A549 (cell line): Measurements from ENCODE around the gene HDLBP. TPM values are rescaled to one million over a fixed set of nuclear protein-coding genes. Genes with fewer than 3 reads are reported as not detected.

Experiments used
- ATAC-seq, 2 experiments: fragments of 200-7000 bp in 1 of 2; fragments of >200 bp in 1 of 2; cut with Nextera tagmentation in 1 of 2; cut with Tn5 transposase in 1 of 2; 3 replicates each; pipeline versions ENCODE4 v1.8.0 to v1.9.1; 2018 to 2020; ENCODE audit warnings: mild to moderate bottlenecking in 1 of 2, moderate library complexity in 1 of 2
- CTCF ChIA-PET: fragments of 300-600 bp; sonication (Branson Sonifier 250); formaldehyde crosslinking; extraction: SDS; loops from one replicate; lab custom pipeline; 2021; ENCODE audit warnings: antibody characterized with exemption, inconsistent platforms; lab: Yijun Ruan, JAX
- POLR2A ChIA-PET: fragments of 350-600 bp; formaldehyde crosslinking; extraction: SDS; loops from one replicate; lab custom pipeline; 2021; ENCODE audit warnings: antibody characterized with exemption, inconsistent platforms; lab: Yijun Ruan, JAX
- DNase-seq, 2 experiments: peaks; one replicate each; pipeline versions ENCODE4 v3.0.0 to v3.0.0-alpha.2; 2011 to 2016; ENCODE audit warnings: low read depth in 1 of 2, low spot score in 1 of 2
- FAIRE-seq: peaks from 2 replicates; lab custom pipeline; 2011; peaks lifted over from hg19 to GRCh38; lab: Jason Lieb, UNC
- H3K27ac ChIP-seq, 2 experiments: fragments of >200 bp; sonication (Bioruptor Twin); formaldehyde crosslinking; 3 replicates each; pipeline ENCODE4 v1.5.1; 2016 to 2017
- H3K4me1 ChIP-seq: fragments of >200 bp; sonication (Bioruptor Twin); formaldehyde crosslinking; 3 replicates; pipeline ENCODE4 v1.6.1; 2016
- H3K4me2 ChIP-seq: fragments of >200 bp; sonication (Bioruptor Twin); formaldehyde crosslinking; 3 replicates; pipeline ENCODE4 v1.6.1; 2016
- H3K4me3 ChIP-seq: fragments of >200 bp; sonication (Bioruptor Twin); formaldehyde crosslinking; 3 replicates; pipeline ENCODE4 v1.5.1; 2016
- H3K9me3 ChIP-seq: fragments of >200 bp; sonication (Bioruptor Twin); formaldehyde crosslinking; 3 replicates; pipeline ENCODE4 v1.6.1; 2016
- BHLHE40 ChIP-seq: IDR thresholded peaks from 2 replicates; pipeline ENCODE4 v1.6.1; 2012; ENCODE audit warnings: low read depth, low read length, inconsistent platforms
- CBX8 ChIP-seq: fragments of 200-600 bp; sonication (generic); IDR thresholded peaks from 2 replicates; pipeline ENCODE4 v1.6.1; 2016
- CHD2 ChIP-seq: fragments of 150-350 bp; IDR thresholded peaks from 2 replicates; pipeline ENCODE4 v1.6.1; 2014; ENCODE audit warnings: low read length; ENCODE audit not compliant: partially characterized antibody
- EHF ChIP-seq: fragments of 250-450 bp; sonication (Bioruptor Pico); IDR thresholded peaks from 2 replicates; pipeline ENCODE4 v1.5.0; 2020; ENCODE audit warnings: mild to moderate bottlenecking
- ESRRA ChIP-seq: fragments of 150-350 bp; IDR thresholded peaks from 2 replicates; pipeline ENCODE4 v1.6.1; 2014; ENCODE audit warnings: mild to moderate bottlenecking, low read length, borderline replicate concordance
- HOXA7 ChIP-seq: fragments of 250-450 bp; sonication (Bioruptor Pico); IDR thresholded peaks from 2 replicates; pipeline ENCODE4 v1.5.0; 2020; ENCODE audit warnings: mild to moderate bottlenecking, moderate library complexity
- MAFK ChIP-seq: fragments of 450-650 bp; IDR thresholded peaks from 2 replicates; pipeline ENCODE4 v1.6.1; 2014; ENCODE audit not compliant: partially characterized antibody
- MAZ ChIP-seq: fragments of 150-350 bp; IDR thresholded peaks from 2 replicates; pipeline ENCODE4 v1.6.1; 2014; ENCODE audit warnings: antibody characterized with exemption, low read depth, low read length, borderline replicate concordance
- RARB ChIP-seq: fragments of 250-450 bp; sonication (Bioruptor Pico); IDR thresholded peaks from 2 replicates; pipeline ENCODE4 v1.8.0; 2021; ENCODE audit warnings: mild to moderate bottlenecking, moderate library complexity
- RCOR1 ChIP-seq: fragments of 150-350 bp; IDR thresholded peaks from 2 replicates; pipeline ENCODE4 v1.6.1; 2014; ENCODE audit warnings: antibody characterized with exemption, low read length, low read depth
- RFX5 ChIP-seq: fragments of 450-650 bp; IDR thresholded peaks from 2 replicates; pipeline ENCODE4 v1.7.1; 2014; ENCODE audit warnings: antibody characterized with exemption, mild to moderate bottlenecking, moderate library complexity
- RNF2 ChIP-seq: fragments of 200-600 bp; sonication (generic); IDR thresholded peaks from 2 replicates; pipeline ENCODE4 v1.6.1; 2016; ENCODE audit warnings: low read depth, mild to moderate bottlenecking, antibody characterized with exemption, moderate library complexity, borderline replicate concordance
- SMC3 ChIP-seq: fragments of >200 bp; sonication (Bioruptor Twin); formaldehyde crosslinking; IDR thresholded peaks from 3 replicates; pipeline ENCODE4 v1.6.1; 2018; ENCODE audit warnings: inconsistent platforms
- SREBF2 ChIP-seq: fragments of 450-650 bp; IDR thresholded peaks from 2 replicates; pipeline ENCODE4 v1.6.1; 2014; ENCODE audit warnings: mild to moderate bottlenecking, moderate library complexity
- ZC3H11A ChIP-seq: fragments of 450-650 bp; IDR thresholded peaks from 2 replicates; pipeline ENCODE4 v1.6.1; 2014; ENCODE audit warnings: antibody characterized with exemption, mild to moderate bottlenecking
- ZFP36 ChIP-seq: fragments of 450-650 bp; IDR thresholded peaks from 2 replicates; pipeline ENCODE4 v1.6.1; 2014; ENCODE audit warnings: borderline replicate concordance; ENCODE audit not compliant: partially characterized antibody
- WGBS: methylation state at CpG from one replicate; pipeline ENCODE4 v1.1.6; 2017; ENCODE audit errors: missing lambda C conversion rate; 5-methylcytosine and 5-hydroxymethylcytosine counted together
- polyA plus RNA-seq, 4 experiments: library from polyadenylated mRNA; depleted of rRNA in 3 of 4; stranded (reverse); fragments of >200 nt; fragmentation: RNase III in 1 of 4; extraction: RNeasy Plus Mini Kit Qiagen cat#74134 plus additional on column Dnase treatment in 1 of 4; gene quantifications; 2 replicates in 3 of 4; 3 replicates in 1 of 4; pipeline ENCODE4 v1.2.3, GENCODE V29; 2011 to 2017
- TF ChIP-seq, protein P1 (sequence below): fragments of 450-650 bp; IDR thresholded peaks from 2 replicates; pipeline ENCODE4 v1.6.1; 2014; ENCODE audit warnings: antibody characterized with exemption
- TF ChIP-seq, protein P2 (sequence below): fragments of 250-450 bp; sonication (Bioruptor Pico); IDR thresholded peaks from 2 replicates; pipeline ENCODE4 v1.5.0; 2020; ENCODE audit warnings: low read depth, mild to moderate bottlenecking, moderate library complexity
- TF ChIP-seq, protein P3 (sequence below): fragments of >200 bp; sonication (Bioruptor Twin); formaldehyde crosslinking; IDR thresholded peaks from 3 replicates; pipeline ENCODE4 v1.6.1; 2016
- TF ChIP-seq, protein P4 (sequence below): IDR thresholded peaks from 2 replicates; pipeline ENCODE4 v1.6.1; 2012; ENCODE audit warnings: low read depth, borderline replicate concordance
- TF ChIP-seq, protein P5 (sequence below): fragments of >200 bp; sonication (Bioruptor Twin); formaldehyde crosslinking; IDR thresholded peaks from 2 replicates; pipeline ENCODE4 v1.6.1; 2016
- TF ChIP-seq, protein P6 (sequence below): fragments of 150-350 bp; IDR thresholded peaks from 2 replicates; pipeline ENCODE4 v1.6.1; 2014; ENCODE audit warnings: low read depth, mild to moderate bottlenecking, low read length
- TF ChIP-seq, protein P7 (sequence below): IDR thresholded peaks from 2 replicates; pipeline ENCODE4 v1.6.1; 2012
- TF ChIP-seq, protein P8 (sequence below): fragments of 250-450 bp; sonication (Bioruptor Pico); IDR thresholded peaks from 2 replicates; pipeline ENCODE4 v1.5.0; 2021; ENCODE audit warnings: mild to moderate bottlenecking, moderate library complexity, borderline replicate concordance

The HDLBP gene
- polyA plus RNA-seq, 2 of the 4 experiments (the other 2 are of a cell fraction): 248 to 292 TPM

DNA sequence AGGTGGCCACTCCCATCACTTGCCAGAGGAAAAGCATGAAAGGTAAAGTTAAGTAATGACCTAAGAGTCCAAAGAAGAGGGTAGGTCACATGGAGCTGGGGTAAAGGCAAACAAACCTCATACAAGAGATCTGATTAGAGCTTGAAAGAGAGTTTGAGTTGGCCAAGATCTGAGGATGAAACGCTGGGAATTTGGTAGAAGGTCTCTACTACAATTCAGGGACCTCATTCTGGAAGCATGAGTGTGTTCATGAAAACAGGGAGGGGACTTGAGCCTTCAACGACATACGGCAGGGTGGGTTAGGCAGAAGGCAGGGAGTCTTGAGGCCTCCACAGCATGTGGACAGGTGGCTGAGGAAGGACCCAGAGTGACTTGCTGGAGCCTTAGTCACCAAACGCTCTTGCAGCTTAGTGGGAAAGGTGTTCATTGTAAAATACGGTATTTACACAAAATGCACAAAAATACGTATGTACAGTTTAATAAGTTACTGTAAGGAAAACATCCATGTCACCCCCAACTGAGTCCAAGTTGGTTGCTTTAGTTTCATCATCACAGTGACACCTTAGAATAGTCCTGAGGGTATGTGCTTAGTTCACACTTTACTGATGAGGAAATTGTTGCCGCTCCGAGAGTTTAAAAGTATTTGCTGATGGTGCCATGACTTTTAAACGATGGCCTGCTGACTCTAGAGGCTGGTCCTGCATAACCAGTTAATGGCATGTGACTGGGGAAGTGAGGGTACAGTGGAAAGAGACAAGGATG is 35.6 kb upstream of the HDLBP start (continued):
- TF ChIP-seq EHF (CRISPR knock-in tag) (no peak), SREBF2 (no peak)
- TF ChIP-seq, protein P1, sequence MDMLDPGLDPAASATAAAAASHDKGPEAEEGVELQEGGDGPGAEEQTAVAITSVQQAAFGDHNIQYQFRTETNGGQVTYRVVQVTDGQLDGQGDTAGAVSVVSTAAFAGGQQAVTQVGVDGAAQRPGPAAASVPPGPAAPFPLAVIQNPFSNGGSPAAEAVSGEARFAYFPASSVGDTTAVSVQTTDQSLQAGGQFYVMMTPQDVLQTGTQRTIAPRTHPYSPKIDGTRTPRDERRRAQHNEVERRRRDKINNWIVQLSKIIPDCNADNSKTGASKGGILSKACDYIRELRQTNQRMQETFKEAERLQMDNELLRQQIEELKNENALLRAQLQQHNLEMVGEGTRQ: no peak
- TF ChIP-seq, all 56 proteins: peak for 7

DNA sequence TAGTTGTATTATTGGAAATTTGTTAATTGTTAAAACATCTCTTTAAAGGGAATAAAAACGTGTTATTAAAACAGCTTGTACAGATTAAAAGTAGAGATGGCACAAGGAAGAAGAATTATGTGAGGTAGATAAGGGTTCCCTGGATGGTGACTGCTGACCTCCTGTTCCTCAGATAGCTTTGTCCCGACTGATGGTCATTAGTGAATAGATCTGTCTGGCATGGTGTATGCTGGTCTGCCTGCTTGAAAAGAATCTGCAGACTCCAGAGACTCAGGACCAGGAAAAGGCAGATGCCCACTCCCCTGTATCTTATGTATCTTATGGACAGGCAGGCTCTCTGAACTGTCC is 35.0 kb upstream of the HDLBP start:
- DNase-seq: no peak
- FAIRE-seq: no peak
- H3K27ac ChIP-seq: peak overlapping the region; percentile 59 to 76
- TF ChIP-seq, protein P2, sequence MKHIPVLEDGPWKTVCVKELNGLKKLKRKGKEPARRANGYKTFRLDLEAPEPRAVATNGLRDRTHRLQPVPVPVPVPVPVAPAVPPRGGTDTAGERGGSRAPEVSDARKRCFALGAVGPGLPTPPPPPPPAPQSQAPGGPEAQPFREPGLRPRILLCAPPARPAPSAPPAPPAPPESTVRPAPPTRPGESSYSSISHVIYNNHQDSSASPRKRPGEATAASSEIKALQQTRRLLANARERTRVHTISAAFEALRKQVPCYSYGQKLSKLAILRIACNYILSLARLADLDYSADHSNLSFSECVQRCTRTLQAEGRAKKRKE (CRISPR knock-in tag): no peak
- TF ChIP-seq MAZ: no peak
- TF ChIP-seq ZC3H11A: no peak
- TF ChIP-seq, protein P3, sequence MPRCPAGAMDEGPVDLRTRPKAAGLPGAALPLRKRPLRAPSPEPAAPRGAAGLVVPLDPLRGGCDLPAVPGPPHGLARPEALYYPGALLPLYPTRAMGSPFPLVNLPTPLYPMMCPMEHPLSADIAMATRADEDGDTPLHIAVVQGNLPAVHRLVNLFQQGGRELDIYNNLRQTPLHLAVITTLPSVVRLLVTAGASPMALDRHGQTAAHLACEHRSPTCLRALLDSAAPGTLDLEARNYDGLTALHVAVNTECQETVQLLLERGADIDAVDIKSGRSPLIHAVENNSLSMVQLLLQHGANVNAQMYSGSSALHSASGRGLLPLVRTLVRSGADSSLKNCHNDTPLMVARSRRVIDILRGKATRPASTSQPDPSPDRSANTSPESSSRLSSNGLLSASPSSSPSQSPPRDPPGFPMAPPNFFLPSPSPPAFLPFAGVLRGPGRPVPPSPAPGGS: no peak
- TF ChIP-seq, protein P4, sequence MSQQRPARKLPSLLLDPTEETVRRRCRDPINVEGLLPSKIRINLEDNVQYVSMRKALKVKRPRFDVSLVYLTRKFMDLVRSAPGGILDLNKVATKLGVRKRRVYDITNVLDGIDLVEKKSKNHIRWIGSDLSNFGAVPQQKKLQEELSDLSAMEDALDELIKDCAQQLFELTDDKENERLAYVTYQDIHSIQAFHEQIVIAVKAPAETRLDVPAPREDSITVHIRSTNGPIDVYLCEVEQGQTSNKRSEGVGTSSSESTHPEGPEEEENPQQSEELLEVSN: no peak
- no peak for TF ChIP-seq SMC3
- no peak for TF ChIP-seq ESRRA
- TF ChIP-seq RNF2: no peak
- no peak for TF ChIP-seq RCOR1
- TF ChIP-seq, protein P5, sequence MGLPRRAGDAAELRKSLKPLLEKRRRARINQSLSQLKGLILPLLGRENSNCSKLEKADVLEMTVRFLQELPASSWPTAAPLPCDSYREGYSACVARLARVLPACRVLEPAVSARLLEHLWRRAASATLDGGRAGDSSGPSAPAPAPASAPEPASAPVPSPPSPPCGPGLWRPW: no peak
- TF ChIP-seq CBX8: no peak
- no peak for TF ChIP-seq MAFK
- TF ChIP-seq RARB (CRISPR knock-in tag): no peak
- TF ChIP-seq SREBF2: no peak
- TF ChIP-seq, protein P6, sequence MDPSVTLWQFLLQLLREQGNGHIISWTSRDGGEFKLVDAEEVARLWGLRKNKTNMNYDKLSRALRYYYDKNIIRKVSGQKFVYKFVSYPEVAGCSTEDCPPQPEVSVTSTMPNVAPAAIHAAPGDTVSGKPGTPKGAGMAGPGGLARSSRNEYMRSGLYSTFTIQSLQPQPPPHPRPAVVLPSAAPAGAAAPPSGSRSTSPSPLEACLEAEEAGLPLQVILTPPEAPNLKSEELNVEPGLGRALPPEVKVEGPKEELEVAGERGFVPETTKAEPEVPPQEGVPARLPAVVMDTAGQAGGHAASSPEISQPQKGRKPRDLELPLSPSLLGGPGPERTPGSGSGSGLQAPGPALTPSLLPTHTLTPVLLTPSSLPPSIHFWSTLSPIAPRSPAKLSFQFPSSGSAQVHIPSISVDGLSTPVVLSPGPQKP: no peak
- no peak for TF ChIP-seq RFX5
- peak overlapping the region; percentile 65 for H3K4me2 ChIP-seq
- no peak overlapping the region for H3K4me3 ChIP-seq
- ChIA-PET CTCF (interaction anchor here (1.6 to 1.9 kb wide), 2 partner anchors 34 to 528 kb away, joined by 3 to 4 read pairs; no protein-coding TSS in a partner anchor), POLR2A (interaction anchor here (0.6 kb wide), 1 partner anchor 34 kb away, joined by 3 read pairs; no protein-coding TSS in a partner anchor)
- H3K4me1 ChIP-seq: peaks cover 62% of the 10 kb centered on the region
- WGBS: 39% methylated on average over 2 of the region's 2 CpGs
- H3K9me3 ChIP-seq: no peaks in the 10 kb centered on the region
- no peak for ATAC-seq

DNA sequence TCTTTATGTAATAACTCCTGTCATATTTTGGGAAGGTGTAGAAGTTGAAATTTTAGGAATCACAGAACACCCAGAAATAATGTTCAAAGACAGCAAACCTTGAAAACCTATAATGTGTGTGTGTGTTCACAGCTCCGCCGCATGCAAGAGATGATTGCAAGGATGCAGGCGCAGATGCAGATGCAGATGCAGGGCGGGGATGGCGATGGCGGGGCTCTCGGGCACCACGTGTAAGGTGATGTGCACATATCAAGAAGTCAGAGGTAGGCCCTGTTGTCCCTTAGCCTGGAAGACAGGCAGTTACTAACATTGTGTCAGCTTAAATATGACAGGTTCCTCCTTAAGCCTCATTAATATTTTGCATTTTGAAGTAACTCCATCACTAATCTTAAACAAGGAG is 34.5 kb upstream of the HDLBP start:
- WGBS: 90% methylated on average over 8 of the region's 8 CpGs
- peak overlapping the region; percentile 65 for H3K4me2 ChIP-seq
- no peak for DNase-seq
- no peaks in the 10 kb centered on the region for H3K9me3 ChIP-seq
- peak overlapping the region; percentile 49 to 59; a peak in 4 of 6 replicates for H3K27ac ChIP-seq
- H3K4me1 ChIP-seq: peaks cover 59% of the 10 kb centered on the region
- ChIA-PET POLR2A (no interaction called here), CTCF (interaction anchor here (1.9 kb wide), 1 partner anchor 34 kb away, joined by 4 read pairs; no protein-coding TSS in a partner anchor)
- TF ChIP-seq, protein P7, sequence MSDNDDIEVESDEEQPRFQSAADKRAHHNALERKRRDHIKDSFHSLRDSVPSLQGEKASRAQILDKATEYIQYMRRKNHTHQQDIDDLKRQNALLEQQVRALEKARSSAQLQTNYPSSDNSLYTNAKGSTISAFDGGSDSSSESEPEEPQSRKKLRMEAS: no peak
- no peak for TF ChIP-seq ZFP36
- no peak for TF ChIP-seq MAZ
- TF ChIP-seq HOXA7 (CRISPR knock-in tag): no peak
- no peak for TF ChIP-seq RCOR1
- TF ChIP-seq CHD2: no peak
- no peak for TF ChIP-seq ESRRA
- TF ChIP-seq BHLHE40: no peak
- TF ChIP-seq, protein P8, sequence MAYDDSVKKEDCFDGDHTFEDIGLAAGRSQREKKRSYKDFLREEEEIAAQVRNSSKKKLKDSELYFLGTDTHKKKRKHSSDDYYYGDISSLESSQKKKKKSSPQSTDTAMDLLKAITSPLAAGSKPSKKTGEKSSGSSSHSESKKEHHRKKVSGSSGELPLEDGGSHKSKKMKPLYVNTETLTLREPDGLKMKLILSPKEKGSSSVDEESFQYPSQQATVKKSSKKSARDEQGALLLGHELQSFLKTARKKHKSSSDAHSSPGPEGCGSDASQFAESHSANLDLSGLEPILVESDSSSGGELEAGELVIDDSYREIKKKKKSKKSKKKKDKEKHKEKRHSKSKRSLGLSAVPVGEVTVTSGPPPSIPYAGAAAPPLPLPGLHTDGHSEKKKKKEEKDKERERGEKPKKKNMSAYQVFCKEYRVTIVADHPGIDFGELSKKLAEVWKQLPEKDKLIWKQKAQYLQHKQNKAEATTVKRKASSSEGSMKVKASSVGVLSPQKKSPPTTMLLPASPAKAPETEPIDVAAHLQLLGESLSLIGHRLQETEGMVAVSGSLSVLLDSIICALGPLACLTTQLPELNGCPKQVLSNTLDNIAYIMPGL (CRISPR knock-in tag): no peak
- TF ChIP-seq EHF (CRISPR knock-in tag): no peak
- TF ChIP-seq ZC3H11A: no peak
- TF ChIP-seq RFX5: no peak
- no peak for FAIRE-seq
- ATAC-seq: no peak
- H3K4me3 ChIP-seq: no peak overlapping the region
